Astrocyte of the cerebellum (primary cell): Measurements from ENCODE around the gene LHX1.

ENCODE experiments used
- DNase-seq: peaks from one replicate; pipeline ENCODE4 v3.0.0-alpha.2; 2011; ENCODE audit warnings: low read depth
- H3K4me3 ChIP-seq: 2 replicates; pipeline ENCODE4 v1.5.1; 2011; ENCODE audit warnings: mild to moderate bottlenecking, low read depth, low read length, moderate library complexity
- CTCF ChIP-seq: IDR thresholded peaks from 2 replicates; pipeline ENCODE4 v1.5.1; 2012; ENCODE audit warnings: low read length, low read depth, moderate library complexity, mild to moderate bottlenecking; ENCODE audit errors: missing control alignments
- in situ Hi-C: cut with HindIII; loops from 2 replicates; pipeline ENCODE4 v1.10.0; 2017; ENCODE audit warnings: low sequenced_read_pairs

Gene LHX1

GRCh38 chr17:36934144-36934691 lies 3.1 kb upstream of the LHX1 start:
- TF ChIP-seq CTCF, result no peak
- H3K4me3 ChIP-seq, result no peak overlapping the region
- in situ Hi-C loops, result no loop called here
- no peak for DNase-seq

DNA sequence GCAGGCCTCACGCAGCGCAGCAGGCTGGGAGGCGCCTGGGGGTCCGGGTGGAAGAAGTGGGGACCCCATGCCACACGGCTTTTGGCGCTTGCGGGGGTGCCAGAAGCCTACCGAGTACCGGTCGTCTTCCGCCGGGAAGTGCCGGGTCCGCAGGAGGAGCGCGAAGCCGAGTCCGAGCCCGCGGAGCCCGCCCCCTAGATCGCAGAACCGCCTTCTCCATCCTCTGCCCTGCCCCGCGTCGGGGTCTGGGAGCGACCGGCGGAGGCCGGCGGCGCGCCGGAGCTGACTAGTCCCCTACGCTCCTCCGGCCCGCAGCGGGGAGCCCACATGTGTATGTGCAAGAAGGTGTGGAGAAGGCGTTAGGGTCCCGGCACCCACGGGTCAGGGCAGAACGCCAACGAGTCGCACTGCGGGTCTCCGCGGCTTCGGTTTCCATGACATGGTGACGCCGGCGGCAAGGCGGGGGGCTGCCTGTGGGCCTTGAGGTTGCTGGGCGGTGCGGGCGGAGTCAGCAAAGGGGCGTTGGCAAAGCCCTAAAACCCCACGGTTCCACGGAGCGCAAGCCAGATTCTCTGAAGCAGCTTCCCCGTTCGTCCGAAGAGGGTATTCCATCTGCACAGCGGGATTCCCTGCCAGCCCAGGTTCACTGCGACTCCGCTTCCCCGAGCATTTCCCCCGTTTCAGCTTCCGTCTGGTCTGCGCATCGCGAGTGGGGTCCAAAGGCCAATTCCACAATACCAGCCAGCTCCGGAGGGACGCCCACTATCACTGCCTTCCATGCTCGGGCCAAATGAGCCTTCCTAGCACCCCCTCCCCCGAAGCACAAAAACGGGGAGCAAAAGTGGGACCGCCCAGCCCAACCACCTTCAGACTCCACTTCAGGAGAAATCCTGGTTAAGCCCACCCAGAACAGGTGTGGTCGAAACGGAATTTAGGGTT lies 2.3 kb upstream of the LHX1 start:
- no peak for TF ChIP-seq CTCF
- DNase-seq, result no peak
- in situ Hi-C loops, result loop anchor here (5.0 kb wide), 1 partner anchor 48 kb away; no protein-coding TSS in a partner anchor
- no peak overlapping the region for H3K4me3 ChIP-seq

- TF ChIP-seq CTCF, result no peak
- no peak overlapping the region for H3K4me3 ChIP-seq
- no peak for DNase-seq
- in situ Hi-C loops, result loop anchor here (5.0 kb wide), 1 partner anchor 49 kb away; no protein-coding TSS in a partner anchor
Measured at GRCh38 chr17:36935671-36936454, 1.4 kb upstream of the LHX1 start.

GRCh38 chr17:36936455-36937000 lies 747 bp upstream of the LHX1 start:
- DNase-seq, result no peak
- TF ChIP-seq CTCF, result no peak
- no peak overlapping the region for H3K4me3 ChIP-seq
- in situ Hi-C loops, result loop anchor here (5.0 kb wide), 1 partner anchor 49 kb away; no protein-coding TSS in a partner anchor

GRCh38 chr17:36937959-36938565 lies 787 bp downstream of the LHX1 start:
- no peak overlapping the region for H3K4me3 ChIP-seq
- in situ Hi-C loops, result loop anchor here (5.0 kb wide), 1 partner anchor 51 kb away; no protein-coding TSS in a partner anchor
- TF ChIP-seq CTCF, result no peak
- no peak for DNase-seq
